Astrocyte of the hippocampus (primary cell): Measurements from ENCODE around the gene UGT1A1.

Experiments
- DNase-seq: peaks from one replicate; pipeline ENCODE4 v3.0.0; 2011; ENCODE audit warnings: low read depth, low spot score

UGT1A1 gene

GRCh38 chr2:233796254-233796653, 36.2 kb downstream of the UGT1A1 start:
- DNase-seq = no peak

- DNase-seq = no peak
Observed at GRCh38 chr2:233798335-233799086, 38.4 kb downstream of the UGT1A1 start.

- DNase-seq = no peak
Observed at GRCh38 chr2:233799087-233799665, 39.1 kb downstream of the UGT1A1 start.

- DNase-seq = no peak
Observed at GRCh38 chr2:233799716-233800115, 39.6 kb downstream of the UGT1A1 start.

DNA sequence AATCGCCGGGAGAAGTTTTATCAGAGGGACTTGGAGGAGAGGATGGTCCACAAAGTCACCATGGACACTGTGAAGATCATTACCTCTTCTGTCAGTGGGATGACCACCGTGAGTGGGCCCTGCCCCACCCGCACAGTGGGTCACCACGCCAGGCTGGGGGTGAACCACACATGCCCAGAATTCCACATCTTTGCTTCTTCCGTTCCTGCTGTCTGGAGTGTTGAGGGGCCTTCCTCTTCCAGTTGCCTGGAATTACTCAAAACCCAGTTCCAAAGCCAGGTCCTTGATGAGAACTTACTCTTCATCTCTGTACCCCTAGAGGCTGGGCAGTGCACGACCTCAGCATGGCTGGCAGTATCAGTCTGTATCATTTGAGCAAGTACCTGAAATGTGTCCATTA, 40.1 kb downstream of the UGT1A1 start:
- no peak for DNase-seq

- DNase-seq = no peak
Observed at GRCh38 chr2:233801357-233802131, 41.5 kb downstream of the UGT1A1 start.

- DNase-seq = no peak
Observed at GRCh38 chr2:233802132-233802815, 42.2 kb downstream of the UGT1A1 start.

- DNase-seq = no peak
Observed at GRCh38 chr2:233803292-233803911, 43.3 kb downstream of the UGT1A1 start.

DNA sequence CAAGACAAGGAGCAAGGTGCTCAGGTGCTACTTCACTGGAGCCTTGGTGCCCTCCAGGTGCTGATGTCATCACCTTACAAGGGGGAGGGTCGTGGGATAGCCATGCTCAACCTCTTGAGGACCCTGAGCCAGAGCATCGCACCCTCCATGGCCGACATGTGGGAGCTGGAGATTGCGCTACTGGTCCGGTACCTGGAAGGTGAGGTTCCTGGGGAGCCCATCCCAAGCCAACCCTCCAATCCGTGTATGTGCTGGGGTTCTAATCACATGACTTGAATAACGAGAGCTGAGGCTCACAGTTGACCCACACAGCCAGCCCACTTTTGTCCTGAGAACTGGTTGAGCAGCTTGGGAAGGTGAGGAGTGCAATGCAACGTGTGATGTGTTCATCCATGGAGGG, 43.9 kb downstream of the UGT1A1 start:
- DNase-seq = no peak

GRCh38 chr2:233807215-233807865, 47.3 kb downstream of the UGT1A1 start:
- DNase-seq = no peak

DNA sequence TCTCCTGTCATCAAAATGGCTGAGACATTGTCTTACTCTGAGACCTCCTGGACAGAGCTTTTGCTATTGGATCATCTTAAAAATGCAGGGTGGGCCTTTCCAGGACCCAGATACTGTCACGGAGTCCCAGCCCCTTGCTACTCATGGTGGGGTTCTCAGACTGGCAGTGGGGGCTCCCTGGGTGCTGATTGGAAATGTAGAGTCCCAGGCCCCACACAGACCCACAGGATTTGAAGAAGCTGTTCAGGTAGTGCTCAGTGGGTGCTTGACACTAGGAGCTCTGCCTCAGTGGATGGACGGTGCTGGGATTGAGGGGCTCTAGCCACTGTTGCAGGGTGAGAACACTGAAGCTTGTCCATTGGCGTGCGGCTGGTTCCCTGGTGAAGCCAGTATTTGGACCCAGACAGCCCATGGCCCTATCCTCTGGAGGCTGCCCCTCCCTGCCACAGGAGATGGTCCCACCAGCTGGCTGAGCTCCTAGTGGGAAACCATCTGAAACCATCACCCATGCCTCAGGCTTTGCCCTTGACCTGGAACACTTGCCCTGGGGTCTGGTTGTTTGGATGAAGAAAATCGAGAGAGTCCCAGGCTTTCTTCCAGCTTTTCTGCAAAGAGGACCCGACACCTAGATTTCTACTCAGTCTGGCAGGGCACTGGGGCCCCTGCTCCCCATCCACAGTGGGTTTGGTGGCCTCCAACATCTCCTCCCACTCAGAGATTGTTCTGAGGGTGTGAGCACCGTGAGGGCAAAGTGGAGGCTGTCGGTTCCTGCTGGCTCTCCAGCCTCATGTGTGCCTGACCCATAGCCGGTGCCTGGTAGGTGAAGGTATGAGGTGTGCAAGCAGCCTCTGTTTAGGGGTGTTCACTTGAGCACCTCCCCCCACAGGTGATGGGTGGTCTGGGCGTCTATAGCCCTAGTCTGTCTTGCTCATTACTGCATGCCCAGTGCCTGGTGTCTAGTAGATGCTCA, 48.2 kb downstream of the UGT1A1 start:
- no peak for DNase-seq

GRCh38 chr2:233810385-233810784, 50.3 kb downstream of the UGT1A1 start:
- no peak for DNase-seq

DNA sequence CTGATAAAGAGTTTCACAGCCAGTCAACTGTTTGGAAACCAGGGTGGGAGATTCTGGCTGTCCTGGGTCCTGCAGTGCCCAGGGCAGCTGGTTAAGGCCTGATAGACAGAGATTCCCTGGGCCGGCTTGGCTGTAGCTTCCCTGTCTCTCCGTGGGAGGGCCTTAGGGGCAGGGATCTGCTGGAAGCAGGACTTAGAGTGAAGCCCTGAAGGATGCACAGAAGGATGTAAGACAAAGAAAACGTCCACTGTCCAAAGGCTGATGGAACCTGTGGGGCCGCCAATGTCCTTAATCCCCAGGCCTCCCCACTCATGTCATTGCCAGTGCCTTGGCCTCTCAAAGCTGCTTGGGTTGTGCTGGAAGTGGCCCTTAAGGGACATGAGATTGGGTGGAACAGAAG, 51.0 kb downstream of the UGT1A1 start:
- no peak for DNase-seq

DNA sequence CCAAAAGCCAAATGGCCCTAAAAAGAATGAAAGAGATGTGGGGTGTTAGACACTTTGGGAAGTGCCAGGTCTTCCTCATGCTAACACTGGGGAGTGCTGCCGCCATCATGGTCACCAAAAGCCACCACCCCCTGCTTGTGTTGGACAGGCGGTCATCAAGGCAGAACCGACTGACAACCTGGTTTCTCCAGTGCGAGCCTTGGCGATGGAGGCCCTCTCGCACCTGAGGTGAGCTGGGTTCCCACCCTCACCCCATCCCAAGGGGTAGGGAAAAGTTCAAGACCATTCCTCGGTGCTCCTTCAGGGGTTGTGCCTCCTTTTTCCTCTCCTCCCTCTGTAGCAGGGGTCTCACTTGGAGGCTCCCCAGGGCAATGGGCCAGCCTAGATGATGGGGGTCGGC, 51.7 kb downstream of the UGT1A1 start:
- DNase-seq = no peak

DNA sequence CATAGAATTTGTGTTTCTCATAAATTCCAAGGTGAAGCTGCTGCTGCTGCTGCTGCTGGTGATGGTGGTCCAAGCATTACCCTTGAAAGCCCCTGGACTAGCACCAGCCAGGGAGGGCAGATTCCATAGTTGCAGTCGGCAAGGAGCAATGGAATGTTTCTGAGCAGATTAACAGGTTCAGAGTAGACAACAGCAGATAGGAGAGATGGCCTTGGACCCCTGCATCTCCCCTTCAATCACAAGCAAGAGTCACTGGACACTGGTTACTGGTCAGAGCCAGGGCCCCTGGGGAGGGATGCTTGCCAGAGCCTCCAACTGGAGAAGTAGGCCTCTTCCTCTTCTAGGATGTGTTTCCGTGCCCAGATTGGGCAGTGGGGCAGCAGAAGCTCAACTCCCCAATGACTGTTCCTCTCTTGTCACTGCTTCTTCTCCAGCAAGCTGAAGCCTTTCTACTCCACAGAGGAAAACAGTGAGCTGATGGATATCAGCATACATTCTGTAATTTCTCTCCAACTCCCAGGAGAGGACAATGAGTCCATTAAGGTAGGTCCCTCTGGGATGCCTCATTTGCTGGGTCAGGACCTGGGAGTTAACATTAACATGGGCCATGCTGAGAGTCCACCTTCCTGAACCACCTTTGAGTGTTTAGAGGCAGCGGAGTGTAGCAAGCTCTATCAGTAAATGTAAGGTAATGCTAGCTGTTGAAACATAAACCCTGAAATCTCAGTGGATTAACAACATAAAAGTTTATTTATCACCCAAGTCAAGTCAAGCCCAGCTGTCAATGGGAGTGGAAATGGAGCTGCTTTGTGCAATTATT, 53.4 kb downstream of the UGT1A1 start:
- DNase-seq = no peak

DNA sequence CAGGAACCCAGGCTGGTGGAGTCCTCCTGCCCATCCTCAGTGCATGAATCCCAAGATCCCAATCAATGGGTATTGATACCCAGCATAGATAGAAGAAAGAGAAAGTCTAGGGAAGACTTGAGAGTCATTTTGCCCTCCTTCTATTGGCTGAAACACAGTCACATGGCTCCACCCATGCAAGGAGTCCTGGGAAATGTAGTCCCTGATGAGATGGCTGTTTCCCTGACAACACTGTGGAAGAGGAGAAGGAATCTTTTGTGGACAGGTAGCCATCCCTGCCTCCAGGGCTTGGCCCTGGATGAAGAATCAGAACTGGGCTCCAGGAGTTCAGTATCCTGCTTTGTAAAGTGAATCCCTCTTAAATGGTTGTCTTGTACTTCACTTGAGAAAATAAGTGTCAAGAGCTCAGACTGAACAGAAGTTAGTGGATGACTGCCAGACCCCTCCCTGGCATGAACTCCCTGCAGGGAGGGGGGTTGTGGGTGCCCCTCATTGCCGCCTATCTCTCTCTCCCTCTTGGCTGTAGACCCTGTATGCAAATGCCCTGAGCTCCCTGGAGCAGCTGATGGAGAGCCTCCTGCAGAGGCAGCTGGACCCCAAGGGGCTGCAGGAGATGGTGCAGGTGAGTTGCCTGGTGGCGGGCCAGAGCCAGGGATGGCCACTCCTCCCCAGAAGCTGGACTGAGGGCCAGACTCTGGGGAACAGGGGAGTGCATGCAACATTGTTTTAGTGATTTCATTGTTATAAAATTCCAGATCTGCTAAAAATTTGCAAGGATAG, 54.2 kb downstream of the UGT1A1 start:
- DNase-seq = no peak

DNA sequence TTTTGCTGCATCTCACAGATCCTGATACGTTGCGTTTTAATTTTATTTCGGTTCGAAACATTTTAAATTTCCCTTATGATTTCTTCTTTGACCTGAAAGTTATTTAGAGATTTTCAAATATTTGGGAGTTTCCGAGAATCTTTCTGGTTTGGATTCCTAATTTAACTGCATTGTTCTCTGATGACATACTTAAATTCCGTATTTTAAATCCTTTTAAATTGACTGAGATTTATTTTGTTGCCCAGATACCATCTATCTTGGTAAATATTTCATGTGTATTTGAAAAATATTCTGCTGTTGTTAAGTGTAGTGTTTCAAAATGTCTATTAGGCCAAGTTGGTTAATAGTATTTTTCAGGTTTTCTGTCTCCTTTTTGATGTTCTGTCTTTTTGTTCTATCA, 55.8 kb downstream of the UGT1A1 start:
- no peak for DNase-seq

- DNase-seq = no peak
Observed at GRCh38 chr2:233816334-233816733, 56.3 kb downstream of the UGT1A1 start.
